Measurements from ENCODE around the gene THG1L.
A peak's percentile ranks its signal among the peaks of the same experiment; 100 is the strongest.
"Not testable (repeated sequence)": the region's sequence is repeated elsewhere in the genome, so short reads cannot be mapped to it uniquely, and the experiment has no call there.

The THG1L gene

DNA sequence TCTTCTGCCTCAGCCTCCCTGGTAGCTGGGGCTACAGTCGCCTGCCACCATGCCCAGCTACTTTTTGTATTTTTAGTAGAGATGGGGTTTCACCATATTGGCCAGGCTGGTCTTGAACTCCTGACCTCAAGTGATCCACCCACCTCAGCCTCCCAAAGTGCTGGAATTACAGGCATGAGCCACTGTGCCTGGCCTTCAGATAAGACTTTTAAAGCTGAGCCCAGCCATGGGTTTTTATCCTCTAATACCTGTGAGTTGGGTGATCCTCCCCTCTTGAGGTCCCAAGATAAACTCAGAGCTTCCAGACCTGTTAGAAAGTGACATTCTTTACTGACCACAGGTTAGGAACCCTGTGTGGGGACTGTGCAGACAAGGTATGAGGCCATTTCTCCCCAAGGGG lies 3.4 kb upstream of the THG1L start:
- not testable (repeated sequence) for DNase-seq (ENCODE audit: low spot score)

DNA sequence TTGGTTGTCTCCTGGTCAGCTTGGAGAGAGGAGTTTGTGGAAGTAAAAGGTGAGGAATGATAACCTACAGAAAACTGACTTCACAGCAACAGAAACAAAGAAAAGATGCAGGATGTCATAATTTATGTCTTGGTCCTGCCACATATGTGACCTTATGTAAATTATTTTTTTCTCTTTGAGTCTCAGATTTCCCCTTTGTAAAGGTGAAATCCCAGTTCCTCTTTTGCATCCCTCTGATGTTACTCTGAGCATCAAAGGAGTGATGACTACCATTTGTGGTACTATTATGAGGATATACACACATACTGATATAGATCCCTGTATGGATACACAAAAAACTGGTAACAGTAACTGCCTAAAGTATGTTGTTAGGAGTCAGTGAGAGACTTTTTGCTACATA lies 1.4 kb upstream of the THG1L start:
- DNase-seq (ENCODE audit: low spot score): peak; percentile 63

GRCh38 chr5:157730900-157731271 lies 334 bp upstream of the THG1L start:
- peak; percentile 23 for DNase-seq (ENCODE audit: low spot score)

DNA sequence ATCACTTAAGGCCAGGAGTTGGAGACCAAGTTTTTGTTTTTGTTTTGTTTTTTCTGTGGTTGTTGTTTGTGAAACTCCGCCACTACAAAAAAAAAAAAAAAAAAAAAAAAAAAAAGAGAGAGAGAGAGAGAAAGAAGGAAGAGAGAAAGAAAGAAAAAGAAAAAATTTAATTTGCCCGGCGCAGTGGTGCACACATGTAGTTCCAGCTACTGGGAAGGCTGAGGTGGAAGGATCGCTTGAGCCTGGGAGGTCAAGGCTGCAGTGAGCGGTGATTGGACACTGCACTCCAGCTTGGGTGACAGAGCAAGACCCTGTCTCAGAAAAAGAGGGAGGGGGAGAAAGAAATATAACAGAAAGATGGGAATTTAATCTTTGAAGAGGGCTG lies 902 bp downstream of the THG1L start:
- no peak for DNase-seq (ENCODE audit: low spot score)

- no peak for DNase-seq (ENCODE audit: low spot score)
Observed at GRCh38 chr5:157732596-157733262, 1.5 kb downstream of the THG1L start.

GRCh38 chr5:157734436-157734835 lies 3.2 kb downstream of the THG1L start:
- no peak for DNase-seq (ENCODE audit: low spot score)

DNA sequence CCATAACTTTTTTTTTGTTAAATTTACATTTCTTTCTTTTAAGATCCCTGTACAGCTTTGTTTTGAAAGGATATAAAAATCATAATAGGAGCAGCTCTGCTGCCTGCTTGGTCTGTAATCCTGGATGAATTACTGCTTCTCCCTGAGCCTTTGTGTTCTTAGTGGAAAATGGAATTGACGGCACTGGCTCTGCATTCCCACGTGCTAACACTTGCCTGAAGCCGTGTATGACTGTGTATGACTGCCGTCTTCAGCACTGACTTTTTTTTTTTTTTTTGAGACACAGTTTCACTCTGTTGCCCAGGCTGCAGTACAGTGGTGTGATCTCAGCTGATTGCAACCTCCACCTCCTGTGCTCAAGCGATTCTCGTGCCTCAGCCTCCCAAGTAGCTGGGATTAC lies 4.8 kb downstream of the THG1L start:
- no peak for DNase-seq (ENCODE audit: low spot score)

DNA sequence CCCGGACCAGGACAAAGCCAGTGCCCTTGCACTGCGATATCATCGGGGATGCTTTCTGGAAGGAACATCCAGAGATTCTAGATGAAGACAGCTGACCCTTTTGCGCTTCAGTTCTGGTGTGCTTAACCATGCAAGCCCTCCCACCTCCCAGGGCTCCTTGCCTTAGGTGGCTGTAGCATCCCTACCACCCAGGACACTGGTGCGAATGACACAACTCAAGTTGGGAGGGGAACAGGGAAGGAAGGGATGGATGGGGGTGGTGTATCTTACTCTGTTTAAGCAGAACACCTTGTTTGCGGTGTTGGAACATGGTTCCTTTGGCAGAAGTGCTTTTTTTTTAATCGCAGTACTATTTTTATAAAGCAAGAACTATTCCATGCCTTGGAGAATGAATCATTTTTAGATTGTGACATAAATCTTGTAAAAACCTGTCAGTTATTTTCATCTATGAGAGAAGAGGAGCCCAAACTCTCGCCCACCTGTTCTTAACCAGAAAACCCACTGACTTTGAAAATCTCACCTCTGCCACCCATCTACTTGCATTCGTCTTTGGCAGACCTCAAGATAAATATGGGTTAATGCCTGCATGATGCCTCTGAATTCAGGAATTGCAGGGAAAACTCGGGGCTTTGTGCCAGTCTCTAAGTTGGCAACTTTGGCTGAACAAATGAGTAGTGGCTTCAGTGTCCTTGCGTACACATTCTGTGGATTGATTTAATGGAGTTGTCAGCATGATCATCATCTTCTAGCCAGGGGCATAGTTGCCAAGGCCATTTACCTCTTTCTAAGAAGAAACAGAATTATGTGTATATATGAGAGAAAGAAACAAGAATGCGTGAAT lies 8.4 kb downstream of the THG1L start:
- DNase-seq (ENCODE audit: low spot score): no peak

DNA sequence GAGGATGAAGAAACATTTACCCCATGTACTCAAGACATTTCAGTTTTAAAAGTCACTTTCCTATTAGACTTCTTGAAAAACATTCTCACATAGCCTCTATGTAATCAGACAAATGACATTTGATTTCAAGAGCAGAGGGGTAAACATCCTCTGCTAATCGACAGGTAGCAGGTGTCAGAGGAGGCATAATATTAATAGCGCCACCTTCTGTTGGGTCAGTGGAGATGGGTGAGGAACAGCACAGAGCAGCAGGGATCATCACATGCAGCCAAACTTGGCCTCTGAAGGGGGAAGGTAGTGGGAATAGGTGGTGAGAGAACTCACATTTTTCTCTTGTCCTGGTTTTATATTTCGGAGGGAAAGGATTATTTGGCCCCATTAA lies 9.0 kb downstream of the THG1L start:
- peak; percentile 70 for DNase-seq (ENCODE audit: low spot score)

- DNase-seq (ENCODE audit: low spot score): no peak
Observed at GRCh38 chr5:157741131-157741530, 9.9 kb downstream of the THG1L start.

GRCh38 chr5:157743163-157744050 lies 12.2 kb downstream of the THG1L start, which contains the start of gene LSM11:
Gene LSM11, plus strand, starts transcription at chr5:157743712. Its CDS starts 39 bp downstream, at chr5:157743751.
- peak; percentile 90 for DNase-seq (ENCODE audit: low spot score)

DNA sequence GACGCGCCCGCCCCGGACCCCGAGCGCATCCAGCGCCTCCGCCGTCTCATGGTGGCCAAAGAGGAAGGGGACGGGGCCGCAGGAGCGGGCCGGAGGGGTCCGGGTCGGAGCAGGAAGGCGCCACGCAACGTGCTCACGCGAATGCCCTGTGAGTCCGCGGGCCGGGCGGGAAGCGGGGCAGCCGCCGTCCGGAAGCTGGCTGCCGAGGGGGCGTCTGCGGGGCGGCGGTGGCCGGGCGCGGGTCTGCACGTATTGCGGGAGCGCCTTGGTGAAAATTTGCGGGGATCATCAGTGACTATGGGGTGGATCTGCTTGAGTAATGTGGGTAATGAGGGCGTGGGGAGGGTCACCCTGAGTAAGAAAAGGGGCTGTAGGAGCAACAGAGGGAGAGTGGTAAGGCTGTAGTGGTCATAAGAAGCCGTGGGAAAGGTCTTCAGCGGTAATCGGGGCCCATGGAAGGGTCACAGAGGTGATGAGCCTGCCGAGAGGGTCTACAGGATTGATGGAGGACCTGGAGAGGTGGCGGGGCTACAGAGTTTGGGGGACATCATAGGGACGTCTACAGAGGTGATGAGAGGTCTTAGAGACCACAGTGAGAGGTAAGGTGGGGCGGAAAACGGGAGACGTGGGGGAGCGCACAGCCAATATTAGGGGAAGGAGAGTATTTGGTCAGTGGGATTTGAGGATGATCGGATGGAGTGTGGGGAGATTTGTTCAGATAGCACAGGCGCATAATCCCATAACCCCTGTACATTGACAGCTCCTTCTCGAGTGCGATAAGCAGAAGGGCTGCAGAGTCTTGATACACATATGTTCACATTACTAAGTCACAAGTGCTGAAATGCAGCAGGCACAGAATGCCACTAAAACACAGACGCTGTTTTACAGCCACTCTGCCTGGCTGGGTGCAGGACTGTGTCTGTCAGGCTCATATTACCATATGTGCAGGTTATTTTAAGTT lies 13.1 kb downstream of the THG1L start:
- peak; percentile 49 for DNase-seq (ENCODE audit: low spot score)

- DNase-seq (ENCODE audit: low spot score): no peak
Observed at GRCh38 chr5:157745041-157745456, 13.8 kb downstream of the THG1L start.

DNA sequence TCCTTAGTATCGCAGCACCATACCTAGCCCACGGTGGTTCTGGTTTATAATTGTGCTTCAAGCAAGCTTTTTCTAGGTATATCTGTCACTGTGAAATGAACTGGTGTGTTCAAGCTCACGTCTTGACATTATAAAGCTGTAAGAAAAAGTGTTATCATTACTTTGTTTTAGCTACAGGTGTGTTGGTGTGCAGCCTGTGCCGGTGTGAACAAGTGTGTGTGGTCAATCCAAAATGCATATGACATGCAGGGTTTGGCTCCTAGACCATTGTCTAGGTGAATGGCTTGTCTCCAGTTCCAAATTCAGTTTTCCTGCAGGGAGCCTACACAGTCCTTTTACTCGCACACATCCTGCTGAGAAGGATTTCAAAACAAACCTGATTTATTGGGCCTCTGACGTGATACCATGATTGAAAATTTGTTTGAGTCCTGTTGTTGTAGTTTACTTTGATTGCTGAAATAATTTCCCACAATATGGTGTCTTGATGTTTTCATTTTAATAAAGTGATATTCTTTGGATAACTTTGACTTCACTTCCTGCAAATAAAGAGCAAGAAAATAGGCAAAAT lies 16.0 kb downstream of the THG1L start:
- no peak for DNase-seq (ENCODE audit: low spot score)

- DNase-seq (ENCODE audit: low spot score): no peak
Observed at GRCh38 chr5:157747766-157748700, 16.8 kb downstream of the THG1L start.

GRCh38 chr5:157748760-157749461 lies 17.7 kb downstream of the THG1L start:
- DNase-seq (ENCODE audit: low spot score): no peak

DNA sequence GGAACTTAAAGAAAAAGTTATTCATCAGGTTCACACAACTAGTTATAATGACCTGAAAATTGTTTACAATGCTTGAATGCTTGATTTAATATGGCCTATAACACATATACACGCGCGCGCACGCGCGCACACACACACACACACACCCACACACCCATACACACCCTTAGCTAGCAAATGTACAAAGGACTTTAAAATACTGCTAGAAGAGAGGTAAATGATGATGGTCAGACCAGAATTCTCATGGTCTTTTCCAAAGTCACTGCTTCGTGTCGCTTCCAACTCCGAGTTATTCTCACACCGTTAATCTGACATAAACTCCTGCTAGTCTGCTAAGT lies 18.2 kb downstream of the THG1L start:
- DNase-seq (ENCODE audit: low spot score): no peak

- DNase-seq (ENCODE audit: low spot score): no peak
Observed at GRCh38 chr5:157750320-157750719, 19.1 kb downstream of the THG1L start.

DNA sequence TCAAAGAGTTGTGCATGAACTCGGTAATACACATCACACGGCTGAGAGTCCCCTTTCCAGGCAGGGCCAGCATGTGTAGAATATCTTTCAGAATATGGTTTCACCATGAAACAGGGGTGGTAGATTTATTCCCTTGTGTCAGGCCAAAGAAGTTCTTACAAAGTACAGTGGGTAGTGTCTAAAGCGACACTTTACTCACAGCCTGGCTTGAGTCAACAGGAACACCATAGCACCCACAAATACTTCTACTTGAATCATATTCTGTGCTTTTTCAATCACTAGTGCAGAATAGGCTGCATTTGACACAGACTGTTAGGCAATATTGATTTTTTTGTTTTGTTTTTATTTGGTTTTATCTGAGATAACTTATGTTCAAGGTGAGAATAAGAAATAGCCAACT lies 24.9 kb downstream of the THG1L start:
- DNase-seq (ENCODE audit: low spot score): no peak

Data from NAMALWA (cell line).